Measurements from ENCODE around the gene ELOB.

The ELOB gene

GRCh38 chr16:2738615-2739014 is 38.5 kb downstream of the ELOB start:
- Histone ChIP-seq H3K9me3 (no peaks in the 10 kb centered on the region), H3K27me3 (no peaks in the 10 kb centered on the region), H3K4me1 (no peaks in the 10 kb centered on the region), H3K36me3 (no peaks in the 10 kb centered on the region), H3K4me3 (ENCODE audit: low read depth, low read length) (no peak overlapping the region)
- DNase-seq, result no peak
- TF ChIP-seq CTCF (IDR thresholded peaks at IDR 0.05; ENCODE audit: low read depth, low read length), result no peak

DNA sequence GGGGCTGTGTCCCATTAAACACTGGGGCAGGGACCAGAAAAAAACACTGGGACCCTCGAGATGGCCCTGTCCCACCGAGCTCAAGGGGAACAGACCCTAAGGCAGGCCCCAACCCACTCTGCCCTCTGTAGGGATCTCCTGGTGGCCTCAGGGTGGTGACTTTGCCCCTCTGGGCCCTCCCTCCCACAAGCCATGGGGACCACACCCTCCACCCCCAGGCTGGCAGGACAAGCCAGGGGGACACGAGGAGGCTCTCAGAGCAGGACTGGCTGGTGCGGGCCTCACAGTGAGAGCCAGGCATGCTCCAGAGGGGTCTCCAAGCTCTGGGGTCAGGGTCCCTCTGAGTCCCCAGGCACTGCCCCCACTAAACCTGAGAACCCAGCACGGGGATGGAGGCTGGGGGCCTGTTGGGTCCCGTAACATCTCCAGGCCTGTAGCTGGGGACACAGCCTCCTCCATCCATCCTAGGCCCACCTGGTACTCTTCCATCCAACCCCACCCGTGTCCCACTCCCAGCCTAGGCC is 39.1 kb downstream of the ELOB start:
- Histone ChIP-seq H3K27me3 (no peaks in the 10 kb centered on the region), H3K9me3 (no peaks in the 10 kb centered on the region), H3K36me3 (no peaks in the 10 kb centered on the region), H3K4me3 (ENCODE audit: low read depth, low read length) (no peak overlapping the region), H3K4me1 (no peaks in the 10 kb centered on the region)
- no peak for DNase-seq
- TF ChIP-seq CTCF (IDR thresholded peaks at IDR 0.05; ENCODE audit: low read depth, low read length), result no peak

- no peak for DNase-seq
- TF ChIP-seq CTCF (IDR thresholded peaks at IDR 0.05; ENCODE audit: low read depth, low read length), result no peak
- no peak overlapping the region for H3K4me3 ChIP-seq (ENCODE audit: low read depth, low read length)
- H3K27me3 ChIP-seq, result no peaks in the 10 kb centered on the region
- H3K9me3 ChIP-seq, result no peaks in the 10 kb centered on the region
- H3K36me3 ChIP-seq, result no peaks in the 10 kb centered on the region
- H3K4me1 ChIP-seq, result no peaks in the 10 kb centered on the region
Observed at GRCh38 chr16:2737238-2737605, 39.9 kb downstream of the ELOB start.

GRCh38 chr16:2736476-2737237 is 40.4 kb downstream of the ELOB start:
- Histone ChIP-seq H3K9me3 (no peaks in the 10 kb centered on the region), H3K4me3 (ENCODE audit: low read depth, low read length) (no peak overlapping the region), H3K27me3 (no peaks in the 10 kb centered on the region), H3K4me1 (no peaks in the 10 kb centered on the region), H3K36me3 (no peaks in the 10 kb centered on the region)
- DNase-seq, result no peak
- TF ChIP-seq CTCF (IDR thresholded peaks at IDR 0.05; ENCODE audit: low read depth, low read length), result no peak

DNA sequence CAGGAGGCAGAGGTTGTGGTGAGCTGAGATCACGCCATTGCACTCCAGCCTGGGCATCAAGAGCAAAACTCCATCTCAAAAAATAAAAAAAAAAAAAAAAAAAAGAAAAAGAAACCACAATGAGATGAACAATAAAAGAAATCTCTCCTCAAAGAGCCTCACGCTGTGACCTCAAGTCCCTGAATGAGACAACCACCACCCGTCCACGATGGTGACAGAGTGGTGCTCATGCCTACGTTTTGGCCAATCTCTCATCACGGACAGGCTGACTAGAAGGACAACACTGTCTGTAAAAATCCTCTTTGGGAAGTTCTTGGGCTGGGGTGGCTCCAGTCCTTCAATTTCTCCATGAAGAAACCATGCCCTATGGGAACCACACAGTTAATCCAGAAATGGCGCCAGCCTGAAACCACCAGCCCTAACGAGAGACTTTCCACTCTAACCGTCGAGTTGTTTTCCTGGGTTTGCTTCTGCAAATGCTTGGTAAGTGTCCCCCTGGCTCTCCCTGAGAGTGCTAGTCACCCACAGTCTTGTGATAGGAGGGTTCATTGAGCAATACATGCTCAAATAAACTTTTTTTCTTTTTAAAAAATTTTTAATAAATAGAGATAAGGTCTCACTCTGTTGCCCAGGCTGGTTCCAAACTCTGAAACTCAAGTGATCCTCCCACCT is 42.1 kb downstream of the ELOB start:
- no peak for DNase-seq
- no peak overlapping the region for H3K4me3 ChIP-seq (ENCODE audit: low read depth, low read length)
- H3K4me1 ChIP-seq, result no peaks in the 10 kb centered on the region
- no peaks in the 10 kb centered on the region for H3K36me3 ChIP-seq
- H3K9me3 ChIP-seq, result no peaks in the 10 kb centered on the region
- no peak for TF ChIP-seq CTCF (IDR thresholded peaks at IDR 0.05; ENCODE audit: low read depth, low read length)
- no peaks in the 10 kb centered on the region for H3K27me3 ChIP-seq

DNA sequence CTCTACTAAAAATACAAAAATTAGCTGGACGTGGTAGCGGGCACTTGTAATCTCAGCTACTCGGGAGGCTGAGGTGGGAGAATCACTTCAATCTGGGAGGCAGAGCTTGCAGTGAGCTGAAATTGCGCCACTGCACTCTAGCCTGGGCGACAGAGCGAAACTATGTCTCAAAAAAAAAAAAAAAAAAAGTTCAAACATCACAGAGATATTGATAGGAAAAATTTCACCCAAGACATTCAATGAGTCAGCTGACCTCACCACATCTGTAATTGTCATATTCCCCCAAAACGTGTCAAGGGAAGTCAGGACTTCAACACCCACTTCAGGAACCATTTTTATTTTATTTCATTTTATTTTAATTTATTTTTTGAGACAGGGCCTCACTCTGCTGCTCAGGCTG is 49.0 kb downstream of the ELOB start:
- TF ChIP-seq CTCF (IDR thresholded peaks at IDR 0.05; ENCODE audit: low read depth, low read length), result no peak

More for the DNA sequence above, 49.0 kb downstream of the ELOB start:
- Histone ChIP-seq H3K9me3 (no peaks in the 10 kb centered on the region), H3K4me1 (no peaks in the 10 kb centered on the region), H3K4me3 (ENCODE audit: low read depth, low read length) (no peak overlapping the region), H3K27me3 (no peaks in the 10 kb centered on the region), H3K36me3 (no peaks in the 10 kb centered on the region)
- no peak for DNase-seq

All from BE2C (cell line).